Mammary epithelial cell (primary cell): ENCODE measurements around the gene DOK5.

Experiments
- EZH2 ChIP-seq: IDR thresholded peaks from 2 replicates; pipeline ENCODE4 v1.6.1; 2012; ENCODE audit warnings: low read length, inconsistent platforms, borderline replicate concordance
- TF ChIP-seq, protein P1 (sequence below), 2 donors: IDR thresholded peaks in 1 of 2; conservative IDR thresholded peaks in 1 of 2; 2 replicates each; pipeline ENCODE4 v1.5.1; 2011 to 2012; ENCODE audit warnings: inconsistent platforms in 2 of 2, low read length in 2 of 2, mild to moderate bottlenecking in 2 of 2, control low read depth in 1 of 2, low read depth in 1 of 2; ENCODE audit not compliant: insufficient read depth in 1 of 2; ENCODE audit errors: extremely low read depth in 1 of 2

DNA sequence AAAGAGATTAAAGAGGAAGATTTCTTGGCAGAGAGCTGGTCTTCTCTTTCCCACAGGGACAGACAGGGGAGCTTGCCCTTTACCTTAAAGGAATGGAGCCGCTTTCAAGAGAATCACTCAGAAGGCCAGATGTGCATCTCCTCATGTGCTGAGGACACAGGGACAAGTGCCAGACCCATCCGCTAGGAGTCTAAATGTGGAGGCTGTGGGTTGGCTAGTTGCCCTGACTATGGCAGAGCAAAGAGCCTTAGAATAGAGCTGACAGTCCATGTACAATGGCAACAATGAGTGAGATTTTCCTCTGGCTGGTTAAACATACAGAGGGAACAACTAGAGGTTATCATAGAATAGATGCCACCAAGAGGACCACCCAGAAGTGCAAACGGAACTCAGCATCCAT is 7.3 kb upstream of the DOK5 start:
- TF ChIP-seq, protein P1, sequence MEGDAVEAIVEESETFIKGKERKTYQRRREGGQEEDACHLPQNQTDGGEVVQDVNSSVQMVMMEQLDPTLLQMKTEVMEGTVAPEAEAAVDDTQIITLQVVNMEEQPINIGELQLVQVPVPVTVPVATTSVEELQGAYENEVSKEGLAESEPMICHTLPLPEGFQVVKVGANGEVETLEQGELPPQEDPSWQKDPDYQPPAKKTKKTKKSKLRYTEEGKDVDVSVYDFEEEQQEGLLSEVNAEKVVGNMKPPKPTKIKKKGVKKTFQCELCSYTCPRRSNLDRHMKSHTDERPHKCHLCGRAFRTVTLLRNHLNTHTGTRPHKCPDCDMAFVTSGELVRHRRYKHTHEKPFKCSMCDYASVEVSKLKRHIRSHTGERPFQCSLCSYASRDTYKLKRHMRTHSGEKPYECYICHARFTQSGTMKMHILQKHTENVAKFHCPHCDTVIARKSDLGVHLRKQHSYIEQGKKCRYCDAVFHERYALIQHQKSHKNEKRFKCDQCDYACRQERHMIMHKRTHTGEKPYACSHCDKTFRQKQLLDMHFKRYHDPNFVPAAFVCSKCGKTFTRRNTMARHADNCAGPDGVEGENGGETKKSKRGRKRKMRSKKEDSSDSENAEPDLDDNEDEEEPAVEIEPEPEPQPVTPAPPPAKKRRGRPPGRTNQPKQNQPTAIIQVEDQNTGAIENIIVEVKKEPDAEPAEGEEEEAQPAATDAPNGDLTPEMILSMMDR (conservative IDR thresholded peaks at IDR 0.05 in 1 of 2, IDR thresholded peaks at IDR 0.05 in 1 of 2; ENCODE audit: extremely low read depth in 1 of 2, insufficient read depth in 1 of 2, low read depth in 1 of 2, low read length in 2 of 2): no peak
- no peak for TF ChIP-seq EZH2
